ENCODE results near the gene DEPDC7.

Gene DEPDC7

GRCh38 chr11:33040033-33040861, 24.6 kb downstream of the DEPDC7 start:
- Histone ChIP-seq H3K36me3 (ENCODE audit: insufficient read depth) (no peaks in the 10 kb centered on the region), H3K4me2 (peak overlapping the region; percentile 96), H3K27ac (peak overlapping the region; percentile 80), H3K79me2 (ENCODE audit: insufficient read depth, low read depth) (no peaks in the 10 kb centered on the region), H3K9ac (peak overlapping the region; percentile 94), H2AFZ (ENCODE audit: low read depth) (peak overlapping the region; percentile 97), H3K4me3 (IDR thresholded peaks at IDR 0.05; ENCODE audit: insufficient read depth, low read depth, low read length) (no peak overlapping the region), H3K27me3 (ENCODE audit: insufficient read depth, low read depth) (no peaks in the 10 kb centered on the region), H4K20me1 (ENCODE audit: insufficient read depth) (no peaks in the 10 kb centered on the region), H3K4me1 (ENCODE audit: low read depth, poor library complexity, severe bottlenecking) (peaks cover 12% of the 10 kb centered on the region)
- TF ChIP-seq, protein P1, sequence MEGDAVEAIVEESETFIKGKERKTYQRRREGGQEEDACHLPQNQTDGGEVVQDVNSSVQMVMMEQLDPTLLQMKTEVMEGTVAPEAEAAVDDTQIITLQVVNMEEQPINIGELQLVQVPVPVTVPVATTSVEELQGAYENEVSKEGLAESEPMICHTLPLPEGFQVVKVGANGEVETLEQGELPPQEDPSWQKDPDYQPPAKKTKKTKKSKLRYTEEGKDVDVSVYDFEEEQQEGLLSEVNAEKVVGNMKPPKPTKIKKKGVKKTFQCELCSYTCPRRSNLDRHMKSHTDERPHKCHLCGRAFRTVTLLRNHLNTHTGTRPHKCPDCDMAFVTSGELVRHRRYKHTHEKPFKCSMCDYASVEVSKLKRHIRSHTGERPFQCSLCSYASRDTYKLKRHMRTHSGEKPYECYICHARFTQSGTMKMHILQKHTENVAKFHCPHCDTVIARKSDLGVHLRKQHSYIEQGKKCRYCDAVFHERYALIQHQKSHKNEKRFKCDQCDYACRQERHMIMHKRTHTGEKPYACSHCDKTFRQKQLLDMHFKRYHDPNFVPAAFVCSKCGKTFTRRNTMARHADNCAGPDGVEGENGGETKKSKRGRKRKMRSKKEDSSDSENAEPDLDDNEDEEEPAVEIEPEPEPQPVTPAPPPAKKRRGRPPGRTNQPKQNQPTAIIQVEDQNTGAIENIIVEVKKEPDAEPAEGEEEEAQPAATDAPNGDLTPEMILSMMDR (conservative IDR thresholded peaks at IDR 0.05; ENCODE audit: low read depth, low read length) = no peak

DNA sequence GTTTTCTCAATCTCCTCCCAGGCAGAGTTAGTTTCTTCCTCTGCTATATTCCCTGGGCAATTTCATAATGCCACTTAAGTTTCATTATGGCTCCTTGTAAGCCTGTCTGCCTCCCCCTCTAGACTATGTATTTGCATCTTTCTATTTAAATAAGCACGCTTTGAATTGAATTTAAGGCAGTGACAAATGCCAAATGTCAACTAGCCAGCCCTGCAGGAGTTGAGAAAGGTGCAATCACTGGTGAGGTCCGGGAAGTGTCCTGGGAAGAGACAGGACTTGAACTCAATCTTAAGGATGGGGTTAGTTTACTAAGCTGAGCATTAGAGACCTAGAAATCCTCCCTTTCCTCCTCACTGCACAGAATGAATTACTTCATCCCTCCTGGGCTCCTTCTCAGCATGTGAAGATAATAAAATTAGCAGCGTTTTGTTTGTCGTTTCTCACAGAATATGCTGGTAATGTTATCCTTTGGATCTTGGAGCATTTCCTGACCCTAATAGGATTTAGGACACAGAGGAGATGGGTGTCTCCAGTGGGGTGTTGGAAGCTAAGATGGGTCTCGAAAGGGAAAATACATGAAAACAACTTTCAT, 25.3 kb downstream of the DEPDC7 start:
- Histone ChIP-seq H3K79me2 (ENCODE audit: insufficient read depth, low read depth) (no peaks in the 10 kb centered on the region), H3K27me3 (ENCODE audit: insufficient read depth, low read depth) (no peaks in the 10 kb centered on the region), H2AFZ (ENCODE audit: low read depth) (0 out of 2 replicates have a peak overlapping the region, but pooled peaks have one; percentile 97), H3K9ac (no peak overlapping the region), H3K4me3 (IDR thresholded peaks at IDR 0.05; ENCODE audit: insufficient read depth, low read depth, low read length) (no peak overlapping the region), H3K36me3 (ENCODE audit: insufficient read depth) (no peaks in the 10 kb centered on the region), H3K27ac (no peak overlapping the region), H3K4me2 (peak overlapping the region; percentile 96), H4K20me1 (ENCODE audit: insufficient read depth) (no peaks in the 10 kb centered on the region), H3K4me1 (ENCODE audit: low read depth, poor library complexity, severe bottlenecking) (peaks cover 12% of the 10 kb centered on the region)
- TF ChIP-seq, protein P1 (conservative IDR thresholded peaks at IDR 0.05; ENCODE audit: low read depth, low read length) = no peak

- H3K79me2 ChIP-seq (ENCODE audit: insufficient read depth, low read depth) = no peaks in the 10 kb centered on the region
- no peak overlapping the region for H3K4me2 ChIP-seq
- H3K27ac ChIP-seq = no peak overlapping the region
- peaks cover 12% of the 10 kb centered on the region for H3K4me1 ChIP-seq (ENCODE audit: low read depth, poor library complexity, severe bottlenecking)
- H2AFZ ChIP-seq (ENCODE audit: low read depth) = no peak overlapping the region
- no peak overlapping the region for H3K9ac ChIP-seq
- H3K27me3 ChIP-seq (ENCODE audit: insufficient read depth, low read depth) = no peaks in the 10 kb centered on the region
- H3K4me3 ChIP-seq (IDR thresholded peaks at IDR 0.05; ENCODE audit: insufficient read depth, low read depth, low read length) = no peak overlapping the region
- no peaks in the 10 kb centered on the region for H4K20me1 ChIP-seq (ENCODE audit: insufficient read depth)
- TF ChIP-seq, protein P1 (conservative IDR thresholded peaks at IDR 0.05; ENCODE audit: low read depth, low read length) = no peak
- no peaks in the 10 kb centered on the region for H3K36me3 ChIP-seq (ENCODE audit: insufficient read depth)
Measured at GRCh38 chr11:33043221-33043830, 27.6 kb downstream of the DEPDC7 start.

DNA sequence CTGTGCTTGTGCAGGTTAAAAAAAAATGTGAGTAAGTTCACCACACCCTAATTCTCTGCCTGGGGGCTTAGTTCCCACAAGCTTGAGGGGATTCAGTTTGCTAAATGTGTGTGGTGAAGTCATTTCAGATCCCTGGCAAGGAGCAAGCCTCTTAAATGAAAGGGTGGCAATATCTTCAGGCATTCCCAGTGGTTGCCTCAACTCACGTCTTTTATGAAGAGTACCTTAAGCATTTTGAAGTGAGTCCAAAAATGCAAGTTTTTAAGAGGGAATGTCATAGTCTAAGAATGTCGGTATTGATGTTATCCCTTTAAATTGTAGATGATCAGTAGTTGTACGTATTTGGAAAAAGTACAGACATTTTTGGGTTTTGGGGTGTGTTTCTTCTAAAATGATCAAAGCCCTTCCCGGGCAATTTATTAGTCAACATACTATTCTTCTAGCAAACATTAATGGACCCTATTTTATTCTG, 28.6 kb downstream of the DEPDC7 start:
- TF ChIP-seq, protein P1 (conservative IDR thresholded peaks at IDR 0.05; ENCODE audit: low read depth, low read length) = no peak
- Histone ChIP-seq H3K27ac (no peak overlapping the region), H4K20me1 (ENCODE audit: insufficient read depth) (no peaks in the 10 kb centered on the region), H3K4me1 (ENCODE audit: low read depth, poor library complexity, severe bottlenecking) (peaks cover 12% of the 10 kb centered on the region), H3K27me3 (ENCODE audit: insufficient read depth, low read depth) (no peaks in the 10 kb centered on the region), H3K4me3 (IDR thresholded peaks at IDR 0.05; ENCODE audit: insufficient read depth, low read depth, low read length) (no peak overlapping the region), H3K36me3 (ENCODE audit: insufficient read depth) (no peaks in the 10 kb centered on the region), H3K9ac (no peak overlapping the region), H2AFZ (ENCODE audit: low read depth) (no peak overlapping the region), H3K4me2 (no peak overlapping the region), H3K79me2 (ENCODE audit: insufficient read depth, low read depth) (no peaks in the 10 kb centered on the region)
